HepG2 (cell line): ENCODE data around the gene TBC1D20. TPM values are rescaled to one million over a fixed set of nuclear protein-coding genes. Genes with fewer than 3 reads are reported as not detected.

ENCODE experiments used
- BCL6 ChIP-seq: IDR thresholded peaks from 2 replicates; pipeline ENCODE4 v1.6.1; 2016; ENCODE audit warnings: missing genetic modification reagents, missing compliant biosample characterization
- CREB1 ChIP-seq, 2 experiments: fragments of 450-650 bp in 1 of 2; IDR thresholded peaks; 2 replicates each; pipeline ENCODE4 v1.6.1; 2016 to 2017; ENCODE audit warnings: control low read depth in 1 of 2, mild to moderate bottlenecking in 1 of 2, missing compliant biosample characterization in 1 of 2, missing genetic modification characterization in 1 of 2
- DNMT1 ChIP-seq: sonication (generic); formaldehyde crosslinking; IDR thresholded peaks from 2 replicates; pipeline ENCODE4 v1.5.1; 2020; ENCODE audit warnings: mild to moderate bottlenecking, missing genetic modification reagents
- LCORL ChIP-seq, 2 experiments: fragments of 450-650 bp in 1 of 2; sonication (generic) in 1 of 2; formaldehyde crosslinking in 1 of 2; IDR thresholded peaks; 2 replicates each; pipeline versions ENCODE4 v1.5.0 to v1.6.1; 2017 to 2020; ENCODE audit warnings: antibody characterized with exemption in 1 of 2, missing genetic modification reagents in 1 of 2
- MIER3 ChIP-seq: IDR thresholded peaks from 2 replicates; pipeline ENCODE4 v1.6.1; 2016; ENCODE audit warnings: missing compliant biosample characterization, borderline replicate concordance
- NFATC3 ChIP-seq: sonication (generic); formaldehyde crosslinking; IDR thresholded peaks from 2 replicates; pipeline ENCODE4 v1.5.1; 2020; ENCODE audit warnings: mild to moderate bottlenecking, missing genetic modification reagents
- TBP ChIP-seq: sonication (generic); formaldehyde crosslinking; IDR thresholded peaks from 2 replicates; pipeline ENCODE4 v1.5.0; 2020; ENCODE audit warnings: missing genetic modification reagents
- ZNF138 ChIP-seq: sonication (generic); formaldehyde crosslinking; IDR thresholded peaks from 2 replicates; pipeline ENCODE4 v1.5.0; 2020; ENCODE audit warnings: mild to moderate bottlenecking, low read depth, missing genetic modification reagents
- ZNF337 ChIP-seq: sonication (generic); formaldehyde crosslinking; IDR thresholded peaks from 2 replicates; pipeline ENCODE4 v1.5.1; 2020; ENCODE audit warnings: missing genetic modification reagents, low read depth, mild to moderate bottlenecking, borderline replicate concordance
- ZNF367 ChIP-seq: sonication (generic); formaldehyde crosslinking; IDR thresholded peaks from 2 replicates; pipeline ENCODE4 v1.4.0; 2020; ENCODE audit warnings: missing genetic modification reagents, borderline replicate concordance
- ZNF430 ChIP-seq: sonication (generic); formaldehyde crosslinking; IDR thresholded peaks from 2 replicates; pipeline ENCODE4 v1.9.0; 2021; ENCODE audit warnings: mild to moderate bottlenecking, missing genetic modification reagents
- ZNF878 ChIP-seq: sonication (generic); formaldehyde crosslinking; IDR thresholded peaks from 2 replicates; pipeline ENCODE4 v1.8.1; 2023; ENCODE audit warnings: mild to moderate bottlenecking, missing genetic modification reagents, moderate library complexity
- polyA plus RNA-seq, 8 experiments: library from polyadenylated mRNA; depleted of rRNA in 3 of 8; stranded (reverse) in 7 of 8; unstranded in 1 of 8; fragments of >200 nt; fragmentation: Illumina TruSeq in 4 of 8; extraction: Trizol in 4 of 8; gene quantifications; 2 replicates each; pipeline versions ENCODE4 v1.2.1 to v1.2.3, GENCODE V29; 2011 to 2016; ENCODE audit warnings: low read depth in 4 of 8, missing spikeins in 1 of 8, mixed read lengths in 1 of 8; ENCODE audit not compliant: insufficient read depth in 1 of 8
- total RNA-seq, 5 experiments: library from RNA; depleted of rRNA; stranded (reverse); fragments of >200 nt; fragmentation: Illumina TruSeq; extraction: Trizol; gene quantifications; 2 replicates each; pipeline ENCODE4 v1.2.3, GENCODE V29; 2016; ENCODE audit warnings: low read depth in 1 of 5
- TF ChIP-seq, protein P1 (sequence below): IDR thresholded peaks from 2 replicates; pipeline ENCODE4 v1.6.1; 2018; ENCODE audit warnings: missing genetic modification reagents
- TF ChIP-seq, protein P2 (sequence below): sonication (generic); formaldehyde crosslinking; IDR thresholded peaks from 2 replicates; pipeline ENCODE4 v1.4.0; 2020; ENCODE audit warnings: mild to moderate bottlenecking, low read depth, missing genetic modification reagents
- TF ChIP-seq, protein P3 (sequence below): sonication (generic); formaldehyde crosslinking; IDR thresholded peaks from 2 replicates; pipeline ENCODE4 v1.5.1; 2020; ENCODE audit warnings: mild to moderate bottlenecking, missing genetic modification reagents, moderate library complexity
- TF ChIP-seq, protein P4 (sequence below), 2 experiments: IDR thresholded peaks; 2 replicates each; pipeline ENCODE4 v1.6.1; 2011 to 2012; ENCODE audit warnings: low read length in 2 of 2, borderline replicate concordance in 1 of 2, low read depth in 1 of 2, mild to moderate bottlenecking in 1 of 2, moderate library complexity in 1 of 2

The TBC1D20 gene
- total and polyA plus RNA-seq, 2 of the 13 experiments (the other 11 are each of a cell fraction or from before 2014, with no cell fraction given) = 36.6 to 47.1 TPM

DNA sequence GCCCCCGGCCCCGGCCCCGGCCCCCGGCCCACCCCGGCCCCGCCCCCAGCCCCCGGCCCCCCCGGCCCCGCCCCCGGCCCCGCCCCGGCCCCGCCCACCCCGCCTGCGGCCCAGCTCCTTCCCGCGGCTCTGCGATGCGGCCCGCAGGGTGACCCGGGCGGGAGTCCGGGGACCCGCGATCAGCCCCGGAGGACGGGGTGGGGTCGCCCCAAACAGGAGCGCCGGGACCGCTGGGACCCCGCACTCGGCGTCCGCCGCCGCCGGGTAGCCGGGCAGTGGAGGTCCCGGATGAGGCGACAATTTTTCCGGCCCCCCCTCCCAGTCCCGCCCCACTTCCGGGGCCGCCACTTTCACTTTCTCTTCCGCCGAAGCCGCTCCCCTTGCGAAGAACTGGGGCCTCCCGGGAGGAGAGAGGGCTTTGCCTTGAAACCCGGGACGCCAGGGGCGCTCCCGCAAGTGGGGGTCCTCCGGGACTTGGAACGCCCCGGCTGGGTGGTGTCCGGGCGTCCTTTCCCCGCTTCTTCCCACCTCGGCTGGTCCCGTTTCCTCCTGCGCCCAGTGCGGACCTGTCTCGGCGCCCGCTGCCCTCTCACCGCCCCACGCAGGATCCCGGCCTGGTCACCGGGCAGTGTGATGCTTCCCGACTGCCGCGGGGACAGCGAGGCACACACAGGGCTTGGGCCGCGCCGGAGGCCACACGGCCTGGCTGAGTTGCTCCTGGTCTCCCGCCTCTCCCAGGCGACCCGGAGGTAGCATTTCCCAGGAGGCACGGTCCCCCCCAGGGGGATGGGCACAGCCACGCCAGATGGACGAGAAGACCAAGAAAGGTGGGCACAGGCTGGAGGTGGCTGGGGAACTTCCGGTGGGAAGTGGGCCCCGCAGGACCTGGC lies 54.1 kb downstream of the TBC1D20 start, which contains the start of gene RBCK1 (continued):
- TF ChIP-seq ZNF878 (no peak), MIER3 (CRISPR knock-in tag) (no peak), TBP (CRISPR knock-in tag) (peak; percentile 63; the same call in 1 of the 2 replicates), BCL6 (CRISPR knock-in tag) (peak; percentile 12; the same call in 1 of the 2 replicates), ZNF138 (CRISPR knock-in tag) (peak; percentile 77; the same call in 1 of the 2 replicates), CREB1 (IDR thresholded peaks at IDR 0.05) (no peak), CREB1 (CRISPR knock-in tag; IDR thresholded peaks at IDR 0.05) (no peak), LCORL (IDR thresholded peaks at IDR 0.05) (no peak), LCORL (CRISPR knock-in tag; IDR thresholded peaks at IDR 0.05) (peak; percentile 12; the same call in 1 of the 2 replicates), ZNF430 (peak; percentile 87), NFATC3 (peak; percentile 96; the same call in 1 of the 2 replicates), DNMT1 (CRISPR knock-in tag) (no peak; the same call in 1 of the 2 replicates), ZNF337 (CRISPR knock-in tag) (no peak; the same call in 1 of the 2 replicates), ZNF367 (CRISPR knock-in tag) (no peak; the same call in 1 of the 2 replicates)
- TF ChIP-seq, protein P1, sequence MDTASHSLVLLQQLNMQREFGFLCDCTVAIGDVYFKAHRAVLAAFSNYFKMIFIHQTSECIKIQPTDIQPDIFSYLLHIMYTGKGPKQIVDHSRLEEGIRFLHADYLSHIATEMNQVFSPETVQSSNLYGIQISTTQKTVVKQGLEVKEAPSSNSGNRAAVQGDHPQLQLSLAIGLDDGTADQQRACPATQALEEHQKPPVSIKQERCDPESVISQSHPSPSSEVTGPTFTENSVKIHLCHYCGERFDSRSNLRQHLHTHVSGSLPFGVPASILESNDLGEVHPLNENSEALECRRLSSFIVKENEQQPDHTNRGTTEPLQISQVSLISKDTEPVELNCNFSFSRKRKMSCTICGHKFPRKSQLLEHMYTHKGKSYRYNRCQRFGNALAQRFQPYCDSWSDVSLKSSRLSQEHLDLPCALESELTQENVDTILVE = no peak
- TF ChIP-seq, protein P2, sequence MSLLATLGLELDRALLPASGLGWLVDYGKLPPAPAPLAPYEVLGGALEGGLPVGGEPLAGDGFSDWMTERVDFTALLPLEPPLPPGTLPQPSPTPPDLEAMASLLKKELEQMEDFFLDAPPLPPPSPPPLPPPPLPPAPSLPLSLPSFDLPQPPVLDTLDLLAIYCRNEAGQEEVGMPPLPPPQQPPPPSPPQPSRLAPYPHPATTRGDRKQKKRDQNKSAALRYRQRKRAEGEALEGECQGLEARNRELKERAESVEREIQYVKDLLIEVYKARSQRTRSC = no peak; the same call in 1 of the 2 replicates
- TF ChIP-seq, protein P3, sequence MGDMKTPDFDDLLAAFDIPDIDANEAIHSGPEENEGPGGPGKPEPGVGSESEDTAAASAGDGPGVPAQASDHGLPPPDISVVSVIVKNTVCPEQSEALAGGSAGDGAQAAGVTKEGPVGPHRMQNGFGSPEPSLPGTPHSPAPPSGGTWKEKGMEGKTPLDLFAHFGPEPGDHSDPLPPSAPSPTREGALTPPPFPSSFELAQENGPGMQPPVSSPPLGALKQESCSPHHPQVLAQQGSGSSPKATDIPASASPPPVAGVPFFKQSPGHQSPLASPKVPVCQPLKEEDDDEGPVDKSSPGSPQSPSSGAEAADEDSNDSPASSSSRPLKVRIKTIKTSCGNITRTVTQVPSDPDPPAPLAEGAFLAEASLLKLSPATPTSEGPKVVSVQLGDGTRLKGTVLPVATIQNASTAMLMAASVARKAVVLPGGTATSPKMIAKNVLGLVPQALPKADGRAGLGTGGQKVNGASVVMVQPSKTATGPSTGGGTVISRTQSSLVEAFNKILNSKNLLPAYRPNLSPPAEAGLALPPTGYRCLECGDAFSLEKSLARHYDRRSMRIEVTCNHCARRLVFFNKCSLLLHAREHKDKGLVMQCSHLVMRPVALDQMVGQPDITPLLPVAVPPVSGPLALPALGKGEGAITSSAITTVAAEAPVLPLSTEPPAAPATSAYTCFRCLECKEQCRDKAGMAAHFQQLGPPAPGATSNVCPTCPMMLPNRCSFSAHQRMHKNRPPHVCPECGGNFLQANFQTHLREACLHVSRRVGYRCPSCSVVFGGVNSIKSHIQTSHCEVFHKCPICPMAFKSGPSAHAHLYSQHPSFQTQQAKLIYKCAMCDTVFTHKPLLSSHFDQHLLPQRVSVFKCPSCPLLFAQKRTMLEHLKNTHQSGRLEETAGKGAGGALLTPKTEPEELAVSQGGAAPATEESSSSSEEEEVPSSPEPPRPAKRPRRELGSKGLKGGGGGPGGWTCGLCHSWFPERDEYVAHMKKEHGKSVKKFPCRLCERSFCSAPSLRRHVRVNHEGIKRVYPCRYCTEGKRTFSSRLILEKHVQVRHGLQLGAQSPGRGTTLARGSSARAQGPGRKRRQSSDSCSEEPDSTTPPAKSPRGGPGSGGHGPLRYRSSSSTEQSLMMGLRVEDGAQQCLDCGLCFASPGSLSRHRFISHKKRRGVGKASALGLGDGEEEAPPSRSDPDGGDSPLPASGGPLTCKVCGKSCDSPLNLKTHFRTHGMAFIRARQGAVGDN (CRISPR knock-in tag) = peak; percentile 94
- TF ChIP-seq, protein P4, sequence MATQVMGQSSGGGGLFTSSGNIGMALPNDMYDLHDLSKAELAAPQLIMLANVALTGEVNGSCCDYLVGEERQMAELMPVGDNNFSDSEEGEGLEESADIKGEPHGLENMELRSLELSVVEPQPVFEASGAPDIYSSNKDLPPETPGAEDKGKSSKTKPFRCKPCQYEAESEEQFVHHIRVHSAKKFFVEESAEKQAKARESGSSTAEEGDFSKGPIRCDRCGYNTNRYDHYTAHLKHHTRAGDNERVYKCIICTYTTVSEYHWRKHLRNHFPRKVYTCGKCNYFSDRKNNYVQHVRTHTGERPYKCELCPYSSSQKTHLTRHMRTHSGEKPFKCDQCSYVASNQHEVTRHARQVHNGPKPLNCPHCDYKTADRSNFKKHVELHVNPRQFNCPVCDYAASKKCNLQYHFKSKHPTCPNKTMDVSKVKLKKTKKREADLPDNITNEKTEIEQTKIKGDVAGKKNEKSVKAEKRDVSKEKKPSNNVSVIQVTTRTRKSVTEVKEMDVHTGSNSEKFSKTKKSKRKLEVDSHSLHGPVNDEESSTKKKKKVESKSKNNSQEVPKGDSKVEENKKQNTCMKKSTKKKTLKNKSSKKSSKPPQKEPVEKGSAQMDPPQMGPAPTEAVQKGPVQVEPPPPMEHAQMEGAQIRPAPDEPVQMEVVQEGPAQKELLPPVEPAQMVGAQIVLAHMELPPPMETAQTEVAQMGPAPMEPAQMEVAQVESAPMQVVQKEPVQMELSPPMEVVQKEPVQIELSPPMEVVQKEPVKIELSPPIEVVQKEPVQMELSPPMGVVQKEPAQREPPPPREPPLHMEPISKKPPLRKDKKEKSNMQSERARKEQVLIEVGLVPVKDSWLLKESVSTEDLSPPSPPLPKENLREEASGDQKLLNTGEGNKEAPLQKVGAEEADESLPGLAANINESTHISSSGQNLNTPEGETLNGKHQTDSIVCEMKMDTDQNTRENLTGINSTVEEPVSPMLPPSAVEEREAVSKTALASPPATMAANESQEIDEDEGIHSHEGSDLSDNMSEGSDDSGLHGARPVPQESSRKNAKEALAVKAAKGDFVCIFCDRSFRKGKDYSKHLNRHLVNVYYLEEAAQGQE (IDR thresholded peaks at IDR 0.05; ENCODE audit: borderline replicate concordance in 1 of 2, low read depth in 1 of 2, low read length in 2 of 2) = no peak; a peak in 2 of 4 replicates
